GM23338 (cell line): ENCODE data around the gene VGLL4. TPM values are rescaled to one million over a fixed set of nuclear protein-coding genes. Genes with fewer than 3 reads are reported as not detected.

Source experiments
- ATAC-seq: fragments of 200-7000 bp; cut with Tn5 transposase; 3 replicates; pipeline ENCODE4 v1.9.1; 2020
- DNase-seq: peaks from one replicate; pipeline ENCODE4 v3.0.0-alpha.2; 2015; ENCODE audit warnings: low spot score
- H2AFZ ChIP-seq: fragments of 200-600 bp; sonication (generic); 2 replicates; pipeline ENCODE4 v1.8.0; 2016; ENCODE audit warnings: antibody characterized with exemption, mild to moderate bottlenecking, moderate library complexity
- H3F3A ChIP-seq: fragments of 200-600 bp; sonication (generic); replicated peaks from 2 replicates; pipeline ENCODE4 v1.8.0; 2017; ENCODE audit warnings: antibody characterized with exemption, mixed run types, low read depth
- H3K27ac ChIP-seq: fragments of 200-600 bp; sonication (generic); 2 replicates; pipeline ENCODE4 v1.6.1; 2016; ENCODE audit warnings: low read depth
- H3K27me3 ChIP-seq: fragments of 200-600 bp; sonication (generic); 2 replicates; pipeline ENCODE4 v1.8.0; 2016; ENCODE audit warnings: mild to moderate bottlenecking, mixed run types, moderate library complexity; ENCODE audit not compliant: insufficient read depth
- H3K36me3 ChIP-seq: fragments of 200-600 bp; sonication (generic); 2 replicates; pipeline ENCODE4 v1.8.0; 2016; ENCODE audit warnings: mild to moderate bottlenecking; ENCODE audit not compliant: insufficient read depth
- H3K4me1 ChIP-seq: fragments of 200-600 bp; sonication (generic); 2 replicates; pipeline ENCODE4 v1.8.0; 2016; ENCODE audit warnings: mild to moderate bottlenecking, moderate library complexity; ENCODE audit not compliant: insufficient read depth
- H3K4me2 ChIP-seq: fragments of 200-600 bp; sonication (generic); 2 replicates; pipeline ENCODE4 v1.7.1; 2017; ENCODE audit warnings: mixed run types
- H3K4me3 ChIP-seq: fragments of 200-600 bp; sonication (generic); 2 replicates; pipeline ENCODE4 v1.6.1; 2016; ENCODE audit warnings: mixed run types
- H3K79me2 ChIP-seq: fragments of 200-600 bp; sonication (generic); replicated peaks from 2 replicates; pipeline ENCODE4 v1.8.0; 2017; ENCODE audit warnings: mild to moderate bottlenecking; ENCODE audit not compliant: insufficient read depth
- H3K9me2 ChIP-seq: fragments of 200-600 bp; sonication (generic); 2 replicates; pipeline ENCODE4 v1.8.0; 2017; ENCODE audit not compliant: insufficient read depth
- H4K20me1 ChIP-seq: fragments of 200-600 bp; sonication (generic); replicated peaks from 2 replicates; pipeline ENCODE4 v1.8.0; 2017; ENCODE audit warnings: mild to moderate bottlenecking; ENCODE audit not compliant: insufficient read depth
- H3K27ac Mint-ChIP-seq: 2 replicates; pipeline ENCODE4 v1.8.0; 2020; ENCODE audit warnings: inconsistent platforms, mild to moderate bottlenecking, moderate library complexity, mixed read lengths
- H3K27me3 Mint-ChIP-seq: 3 replicates; pipeline ENCODE4 v1.8.0; 2022; ENCODE audit warnings: low read depth, mild to moderate bottlenecking, moderate library complexity, mixed read lengths, inconsistent platforms; ENCODE audit not compliant: insufficient read depth, poor library complexity
- H3K36me3 Mint-ChIP-seq: 3 replicates; pipeline ENCODE4 v1.8.0; 2021; ENCODE audit warnings: low read depth, mild to moderate bottlenecking, inconsistent platforms, moderate library complexity, mixed read lengths
- H3K4me1 Mint-ChIP-seq: 3 replicates; pipeline ENCODE4 v1.8.0; 2020; ENCODE audit warnings: mild to moderate bottlenecking, inconsistent platforms, mixed read lengths
- H3K4me3 Mint-ChIP-seq: 3 replicates; pipeline ENCODE4 v1.8.0; 2021; ENCODE audit warnings: moderate library complexity, mild to moderate bottlenecking, inconsistent platforms, mixed read lengths
- H3K9me3 Mint-ChIP-seq: 3 replicates; pipeline ENCODE4 v1.8.0; 2020; ENCODE audit warnings: moderate library complexity, mild to moderate bottlenecking, inconsistent platforms, mixed read lengths
- ETS1 ChIP-seq: IDR thresholded peaks from 2 replicates; pipeline ENCODE4 v1.6.1; 2016; ENCODE audit warnings: antibody characterized with exemption
- JUNB ChIP-seq: IDR thresholded peaks from one replicate; pipeline ENCODE4 v1.6.1; 2016; ENCODE audit warnings: antibody characterized with exemption; ENCODE audit not compliant: unreplicated experiment
- POLR2AphosphoS5 ChIP-seq: IDR thresholded peaks from 2 replicates; pipeline ENCODE4 v1.6.1; 2016; ENCODE audit warnings: antibody characterized with exemption, low read depth
- REST ChIP-seq: IDR thresholded peaks from one replicate; pipeline ENCODE4 v1.6.1; 2018; ENCODE audit warnings: antibody characterized with exemption; ENCODE audit not compliant: unreplicated experiment
- ZNF114 ChIP-seq: fragments of 250-450 bp; sonication (Bioruptor Pico); IDR thresholded peaks from 2 replicates; pipeline ENCODE4 v1.5.0; 2020; ENCODE audit warnings: mild to moderate bottlenecking, moderate library complexity
- ZNF462 ChIP-seq: fragments of 250-450 bp; sonication (Bioruptor Pico); IDR thresholded peaks from 2 replicates; pipeline ENCODE4 v1.5.0; 2020; ENCODE audit warnings: mild to moderate bottlenecking, moderate library complexity
- polyA plus RNA-seq: library from polyadenylated mRNA; unstranded; fragments of >200 nt; fragmentation: Nextera tagmentation; extraction: Ambion mirVana; gene quantifications from 2 replicates; pipeline ENCODE4 v1.2.1, GENCODE V29; 2016
- total RNA-seq: library from RNA; depleted of rRNA; stranded (reverse); fragments of >200 nt; shearing (Covaris generic); gene quantifications from 2 replicates; pipeline ENCODE4 v1.2.3, GENCODE V29; 2014

VGLL4 gene
- total and polyA plus RNA-seq, 2 experiments from 2014 or later = 20.8 to 45.9 TPM

GRCh38 chr3:11559816-11560633 lies 83.7 kb downstream of the VGLL4 start (continued):
- no peak for TF ChIP-seq REST

DNA sequence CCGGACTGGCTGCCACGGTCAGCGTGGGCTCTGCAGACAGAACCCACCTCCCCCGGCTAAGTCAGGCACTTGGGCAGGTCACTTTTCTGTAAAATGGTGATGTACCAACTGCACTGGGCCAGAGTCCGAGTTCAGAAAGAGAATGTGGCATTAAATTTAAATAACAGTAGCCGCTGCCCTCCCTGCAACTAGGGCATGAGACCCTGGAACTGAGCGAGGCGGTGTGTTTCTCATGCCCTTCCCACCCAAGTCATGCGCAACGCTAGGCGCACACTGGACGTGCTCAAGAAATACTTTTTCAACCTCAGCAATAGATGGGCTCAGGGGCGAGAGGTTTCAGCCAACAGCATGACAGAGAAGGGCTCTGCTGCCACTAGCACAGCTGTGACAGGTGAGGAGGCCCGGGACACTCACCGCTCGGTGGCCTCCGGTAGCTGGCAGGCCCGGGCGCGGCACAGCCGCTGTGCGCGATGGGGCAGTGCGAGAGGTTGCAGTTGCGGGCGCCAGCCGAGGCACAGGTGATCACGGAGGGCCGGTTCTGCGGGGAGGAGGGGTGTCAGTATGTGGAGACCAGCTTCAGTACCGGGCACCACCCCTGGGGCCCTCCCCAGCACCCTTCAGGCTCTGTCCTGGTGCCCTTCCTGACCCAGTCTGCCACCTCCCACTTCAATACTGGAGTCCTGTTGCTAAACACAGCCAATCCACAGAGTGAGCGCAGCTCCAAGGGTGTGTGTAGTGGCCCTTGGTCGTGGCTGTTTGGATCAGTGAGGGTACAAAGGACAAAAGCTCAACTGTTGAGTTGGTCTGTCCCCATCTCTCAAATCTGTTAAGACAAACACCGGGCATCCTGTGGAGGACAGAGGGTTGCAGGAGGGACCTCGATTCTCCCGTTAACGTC lies 84.5 kb downstream of the VGLL4 start:
- 0 out of 2 replicates have a peak overlapping the region, but pooled peaks have one; percentile 19 for H3K27ac ChIP-seq
- peaks cover 14% of the 10 kb centered on the region for H3K4me1 Mint-ChIP-seq
- no peaks in the 10 kb centered on the region; the same call in 1 of the 2 replicates for H3K4me1 ChIP-seq
- no peaks in the 10 kb centered on the region for H3K9me2 ChIP-seq
- H3K79me2 ChIP-seq = peaks cover 11% of the 10 kb centered on the region
- no peak overlapping the region for H3K4me3 Mint-ChIP-seq
- H3K27ac Mint-ChIP-seq = no peak overlapping the region
- peaks cover 25% of the 10 kb centered on the region for H3K36me3 Mint-ChIP-seq
- DNase-seq (no peak), ATAC-seq (no peak; the same call in 1 of the 3 replicates)
- H3F3A ChIP-seq = no peaks in the 10 kb centered on the region
- H3K27me3 Mint-ChIP-seq = peaks cover 12% of the 10 kb centered on the region
- H3K4me2 ChIP-seq = no peak overlapping the region
- H2AFZ ChIP-seq = no peak overlapping the region
- H3K36me3 ChIP-seq = no peaks in the 10 kb centered on the region; the same call in 1 of the 2 replicates
- H3K9me3 Mint-ChIP-seq = no peaks in the 10 kb centered on the region; the same call in 2 of the 3 replicates
- peaks cover 12% of the 10 kb centered on the region; the same call in 1 of the 2 replicates for H4K20me1 ChIP-seq
- H3K4me3 ChIP-seq = no peak overlapping the region
- H3K27me3 ChIP-seq = no peaks in the 10 kb centered on the region
- TF ChIP-seq ZNF462 (CRISPR knock-in tag) (no peak), ETS1 (no peak), REST (no peak), JUNB (no peak), POLR2AphosphoS5 (no peak), ZNF114 (CRISPR knock-in tag) (no peak)
